BE2C (cell line): Measurements from ENCODE around the gene BCS1L.
A peak's percentile ranks its signal among the peaks of the same experiment; 100 is the strongest.

Experiments used
- DNase-seq: peaks from one replicate; pipeline ENCODE4 v3.0.0-alpha.2; 2020
- H3K27me3 ChIP-seq: fragments of 250-450 bp; sonication (Bioruptor Pico); 2 replicates; pipeline ENCODE4 v1.5.1; 2020; ENCODE audit warnings: mild to moderate bottlenecking
- H3K36me3 ChIP-seq: fragments of 250-450 bp; sonication (Bioruptor Pico); 2 replicates; pipeline ENCODE4 v1.5.1; 2020; ENCODE audit warnings: mild to moderate bottlenecking
- H3K4me1 ChIP-seq: fragments of 250-450 bp; sonication (Bioruptor Pico); 2 replicates; pipeline ENCODE4 v1.5.1; 2020
- H3K4me3 ChIP-seq: 2 replicates; pipeline ENCODE4 v1.5.1; 2011; ENCODE audit warnings: low read depth, low read length
- H3K9me3 ChIP-seq: fragments of 250-450 bp; sonication (Bioruptor Pico); 2 replicates; pipeline ENCODE4 v1.5.1; 2020
- TF ChIP-seq, protein P1 (sequence below): IDR thresholded peaks from 2 replicates; pipeline ENCODE4 v1.5.1; 2012; ENCODE audit warnings: mild to moderate bottlenecking, low read depth, low read length

Gene BCS1L

DNA sequence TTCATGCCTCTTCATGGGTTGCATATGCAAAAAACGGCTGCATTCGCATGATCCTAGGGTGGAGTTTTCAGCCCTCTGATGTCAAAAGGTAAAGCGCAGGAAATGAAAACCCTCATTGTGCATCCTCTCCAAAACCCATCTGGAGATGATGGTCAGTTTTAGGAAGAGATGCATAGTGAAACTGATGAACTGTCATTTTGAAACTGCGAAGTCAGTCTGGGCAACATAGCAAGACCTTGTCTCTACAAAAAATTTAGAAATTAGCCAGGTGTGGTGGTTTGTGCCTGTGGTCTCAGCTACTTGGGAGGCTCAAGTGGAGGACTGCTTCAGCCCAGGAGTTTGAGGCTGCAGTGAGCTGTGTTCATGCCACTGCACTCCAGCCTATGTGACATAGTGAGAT, 48.6 kb downstream of the BCS1L start:
- H3K36me3 ChIP-seq = no peaks in the 10 kb centered on the region
- no peak for DNase-seq
- H3K27me3 ChIP-seq = no peaks in the 10 kb centered on the region
- H3K4me1 ChIP-seq = no peaks in the 10 kb centered on the region
- TF ChIP-seq, protein P1, sequence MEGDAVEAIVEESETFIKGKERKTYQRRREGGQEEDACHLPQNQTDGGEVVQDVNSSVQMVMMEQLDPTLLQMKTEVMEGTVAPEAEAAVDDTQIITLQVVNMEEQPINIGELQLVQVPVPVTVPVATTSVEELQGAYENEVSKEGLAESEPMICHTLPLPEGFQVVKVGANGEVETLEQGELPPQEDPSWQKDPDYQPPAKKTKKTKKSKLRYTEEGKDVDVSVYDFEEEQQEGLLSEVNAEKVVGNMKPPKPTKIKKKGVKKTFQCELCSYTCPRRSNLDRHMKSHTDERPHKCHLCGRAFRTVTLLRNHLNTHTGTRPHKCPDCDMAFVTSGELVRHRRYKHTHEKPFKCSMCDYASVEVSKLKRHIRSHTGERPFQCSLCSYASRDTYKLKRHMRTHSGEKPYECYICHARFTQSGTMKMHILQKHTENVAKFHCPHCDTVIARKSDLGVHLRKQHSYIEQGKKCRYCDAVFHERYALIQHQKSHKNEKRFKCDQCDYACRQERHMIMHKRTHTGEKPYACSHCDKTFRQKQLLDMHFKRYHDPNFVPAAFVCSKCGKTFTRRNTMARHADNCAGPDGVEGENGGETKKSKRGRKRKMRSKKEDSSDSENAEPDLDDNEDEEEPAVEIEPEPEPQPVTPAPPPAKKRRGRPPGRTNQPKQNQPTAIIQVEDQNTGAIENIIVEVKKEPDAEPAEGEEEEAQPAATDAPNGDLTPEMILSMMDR = no peak
- no peaks in the 10 kb centered on the region for H3K9me3 ChIP-seq
- no peak overlapping the region for H3K4me3 ChIP-seq

DNA sequence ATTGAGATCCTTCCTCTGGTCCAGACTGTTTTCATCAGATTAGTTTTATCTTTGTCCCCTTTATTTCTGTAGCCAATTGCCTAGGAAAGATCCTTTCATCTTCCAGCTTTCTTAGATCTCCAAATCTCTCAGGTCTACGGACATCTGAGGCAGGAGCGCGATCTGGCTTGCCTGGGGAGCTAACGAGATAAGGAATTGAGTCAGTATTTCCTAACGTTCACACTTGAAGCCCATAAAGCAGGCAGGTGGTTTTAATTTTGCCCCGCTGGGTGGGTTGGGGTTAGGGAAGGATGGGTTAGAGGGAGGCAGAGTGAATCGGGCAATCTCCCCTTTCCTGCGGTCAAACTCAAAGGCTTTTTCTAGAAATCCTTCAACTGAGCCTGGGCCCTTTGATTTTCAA, 50.4 kb downstream of the BCS1L start:
- H3K4me1 ChIP-seq = no peaks in the 10 kb centered on the region
- no peak overlapping the region for H3K4me3 ChIP-seq
- H3K36me3 ChIP-seq = peaks cover 3% of the 10 kb centered on the region; the same call in 1 of the 2 replicates
- TF ChIP-seq, protein P1 = no peak
- H3K9me3 ChIP-seq = no peaks in the 10 kb centered on the region
- H3K27me3 ChIP-seq = no peaks in the 10 kb centered on the region
- no peak for DNase-seq

DNA sequence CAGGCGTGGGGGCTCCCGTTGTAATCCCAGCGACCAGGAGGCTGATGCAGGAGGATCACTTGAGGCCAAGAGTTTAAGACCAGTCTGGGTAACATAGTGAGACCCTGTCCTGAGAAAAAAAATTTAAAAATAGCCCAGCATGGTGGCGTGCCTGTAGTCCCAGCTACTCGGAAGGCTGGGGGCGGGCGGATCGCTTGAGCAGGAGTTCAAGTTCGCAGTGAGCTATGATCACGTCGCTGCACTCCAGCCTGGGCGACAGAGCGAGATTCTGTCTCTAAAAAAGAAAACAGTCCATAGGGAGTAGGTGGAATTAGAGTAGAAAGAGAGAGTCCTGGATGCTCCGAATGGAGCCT, 50.8 kb downstream of the BCS1L start:
- peak overlapping the region; percentile 83 for H3K4me3 ChIP-seq
- H3K36me3 ChIP-seq = peaks cover 4% of the 10 kb centered on the region
- no peak for DNase-seq
- H3K9me3 ChIP-seq = no peaks in the 10 kb centered on the region
- TF ChIP-seq, protein P1 = no peak
- H3K27me3 ChIP-seq = no peaks in the 10 kb centered on the region
- H3K4me1 ChIP-seq = no peaks in the 10 kb centered on the region

DNA sequence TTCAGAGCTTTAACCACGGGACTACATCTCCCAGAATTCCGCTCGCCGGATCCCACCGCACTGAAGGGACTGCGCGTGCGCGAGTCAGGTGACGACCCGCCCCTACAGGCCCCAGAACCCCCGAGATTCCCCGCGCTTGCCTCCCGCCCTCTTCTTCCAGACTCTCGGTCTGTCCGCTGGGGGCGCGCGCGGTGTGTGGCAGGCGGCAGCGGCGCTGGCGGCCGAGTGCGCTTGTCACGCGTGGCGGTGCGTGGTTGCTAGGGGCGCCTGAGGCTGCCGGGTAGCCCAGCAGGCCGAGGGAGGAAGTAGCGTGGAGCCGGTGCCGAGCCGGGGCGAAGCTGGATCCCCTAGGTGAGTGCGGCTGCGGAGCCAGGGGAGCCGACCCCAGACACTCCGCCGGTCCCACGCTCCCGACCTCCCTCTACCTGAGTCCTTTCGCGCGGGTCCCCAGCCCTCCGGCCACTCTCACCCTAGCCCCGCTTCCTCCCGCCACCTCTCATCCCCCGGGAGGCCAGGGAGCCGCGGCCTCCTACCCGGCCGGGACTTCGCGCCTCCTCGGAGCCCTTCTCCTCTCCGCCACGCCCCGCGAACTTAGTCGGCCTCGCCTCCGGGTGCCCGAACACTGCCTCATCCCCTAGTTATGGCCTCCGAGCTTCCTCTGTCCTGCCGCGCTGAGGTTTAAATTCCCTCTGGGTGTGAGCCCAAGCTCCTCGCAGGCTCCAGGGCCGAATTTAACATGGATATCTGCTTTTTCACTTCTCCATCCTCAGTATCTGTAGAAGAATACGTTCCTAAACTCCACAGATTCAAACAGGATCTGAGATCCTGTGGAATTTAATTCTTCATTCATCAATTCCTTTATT, 51.4 kb downstream of the BCS1L start, which contains the start of gene TTLL4:
Gene TTLL4, plus strand, starts transcription at position 149 of the 863 bp plus-strand sequence. CDS start 26,842 bp downstream, outside the sequence.
- H3K27me3 ChIP-seq = no peaks in the 10 kb centered on the region
- peak; percentile 99 for DNase-seq
- H3K36me3 ChIP-seq = peaks cover 10% of the 10 kb centered on the region
- no peaks in the 10 kb centered on the region for H3K4me1 ChIP-seq
- TF ChIP-seq, protein P1 = peak; percentile 67
- H3K4me3 ChIP-seq = peak within 1 kb of the TSS; percentile 83
- H3K9me3 ChIP-seq = no peaks in the 10 kb centered on the region

DNA sequence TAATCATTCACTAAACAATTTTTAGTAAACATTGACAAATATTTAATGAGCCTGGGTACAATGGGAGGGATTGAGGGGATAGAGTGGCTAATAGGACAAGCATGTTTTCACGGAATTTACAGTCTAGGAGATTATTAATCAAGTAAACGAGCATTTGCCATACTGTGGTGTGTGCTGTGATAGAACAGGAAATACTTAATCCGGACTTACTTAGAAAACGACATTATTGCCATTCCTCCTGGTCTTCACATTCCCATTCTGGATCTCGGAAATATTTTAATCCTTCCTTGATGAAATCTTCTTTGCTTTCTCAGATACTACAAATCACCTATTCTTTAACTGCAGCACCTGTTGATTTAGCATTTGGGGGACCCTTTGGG, 52.1 kb downstream of the BCS1L start:
- no peak for DNase-seq
- H3K27me3 ChIP-seq = no peaks in the 10 kb centered on the region
- H3K4me1 ChIP-seq = no peaks in the 10 kb centered on the region
- H3K36me3 ChIP-seq = peaks cover 11% of the 10 kb centered on the region
- peak overlapping the region; percentile 83 for H3K4me3 ChIP-seq
- TF ChIP-seq, protein P1 = no peak
- H3K9me3 ChIP-seq = no peaks in the 10 kb centered on the region
